Hepatocyte (in vitro differentiated cells): ENCODE results near the gene TMCC3. TPM values are rescaled to one million over a fixed set of nuclear protein-coding genes. Genes with fewer than 3 reads are reported as not detected.
A peak's percentile ranks its signal among the peaks of the same experiment; 100 is the strongest.
"Not testable (repeated sequence)": the region's sequence is repeated elsewhere in the genome, so short reads cannot be mapped to it uniquely, and the experiment has no call there.

ENCODE experiments used
- DNase-seq: peaks from one replicate; pipeline ENCODE4 v3.0.0-alpha.2; 2016; ENCODE audit warnings: low spot score
- H2AFZ ChIP-seq: fragments of 200-600 bp; sonication (generic); 2 replicates; pipeline ENCODE4 v1.6.0; 2016; ENCODE audit warnings: antibody characterized with exemption, mild to moderate bottlenecking
- H3K27ac ChIP-seq: fragments of 200-600 bp; sonication (generic); 2 replicates; pipeline ENCODE4 v1.5.1; 2016; ENCODE audit warnings: mild to moderate bottlenecking
- H3K27me3 ChIP-seq: fragments of 200-600 bp; sonication (generic); 2 replicates; pipeline ENCODE4 v1.6.1; 2016
- H3K36me3 ChIP-seq: fragments of 200-600 bp; sonication (generic); replicated peaks from 2 replicates; pipeline ENCODE4 v1.5.1; 2016; ENCODE audit warnings: low read depth; ENCODE audit not compliant: insufficient read depth
- H3K4me1 ChIP-seq: fragments of 200-600 bp; sonication (generic); 2 replicates; pipeline ENCODE4 v1.5.1; 2016; ENCODE audit warnings: mild to moderate bottlenecking, moderate library complexity; ENCODE audit not compliant: insufficient read depth
- H3K4me2 ChIP-seq: fragments of 200-600 bp; sonication (generic); 2 replicates; pipeline ENCODE4 v1.6.0; 2016
- H3K4me3 ChIP-seq: fragments of 200-600 bp; sonication (generic); 2 replicates; pipeline ENCODE4 v1.5.1; 2016; ENCODE audit warnings: mild to moderate bottlenecking
- H3K79me2 ChIP-seq: fragments of 200-600 bp; sonication (generic); 2 replicates; pipeline ENCODE4 v1.6.0; 2017; ENCODE audit warnings: mild to moderate bottlenecking
- H3K9me2 ChIP-seq: fragments of 200-600 bp; sonication (generic); replicated peaks from 2 replicates; pipeline ENCODE4 v1.6.0; 2017; ENCODE audit warnings: mild to moderate bottlenecking; ENCODE audit not compliant: insufficient read depth
- H3K9me3 ChIP-seq: fragments of 200-600 bp; sonication (generic); 2 replicates; pipeline ENCODE4 v1.5.1; 2016; ENCODE audit warnings: low read depth, mild to moderate bottlenecking
- H4K20me1 ChIP-seq: fragments of 200-600 bp; sonication (generic); 2 replicates; pipeline ENCODE4 v1.6.0; 2016; ENCODE audit warnings: mild to moderate bottlenecking; ENCODE audit not compliant: insufficient read depth, poor library complexity, severe bottlenecking
- CTCF ChIP-seq: fragments of 200-600 bp; sonication (generic); IDR thresholded peaks from 2 replicates; pipeline ENCODE4 v1.5.1; 2016; ENCODE audit warnings: antibody characterized with exemption, mild to moderate bottlenecking; ENCODE audit not compliant: poor library complexity
- EZH2 ChIP-seq: fragments of 200-600 bp; sonication (generic); IDR thresholded peaks from 2 replicates; pipeline ENCODE4 v1.6.1; 2016; ENCODE audit warnings: antibody characterized with exemption, mild to moderate bottlenecking, borderline replicate concordance
- EZH2phosphoT487 ChIP-seq: fragments of 200-600 bp; sonication (generic); IDR thresholded peaks from one replicate; pipeline ENCODE4 v1.6.1; 2018; ENCODE audit warnings: antibody characterized with exemption, mild to moderate bottlenecking, low read depth, moderate library complexity; ENCODE audit not compliant: unreplicated experiment, severe bottlenecking
- WGBS: methylation state at CpG from one replicate; pipeline ENCODE4 v1.1.6; 2016; ENCODE audit warnings: low lambda C conversion rate; ENCODE audit errors: missing lambda C conversion rate; 5-methylcytosine and 5-hydroxymethylcytosine counted together
- polyA plus RNA-seq: library from polyadenylated mRNA; unstranded; fragments of >200 nt; fragmentation: Nextera tagmentation; extraction: Ambion mirVana; gene quantifications from 2 replicates; pipeline ENCODE4 v1.2.1, GENCODE V29; 2016
- total RNA-seq: library from RNA; depleted of rRNA; stranded (reverse); fragments of >200 nt; gene quantifications from 2 replicates; pipeline ENCODE4 v1.2.3, GENCODE V29; 2014

TMCC3 gene
- total and polyA plus RNA-seq, 2 experiments from 2014 or later, result 4.0 to 7.8 TPM

GRCh38 chr12:94550964-94551363 lies 99.4 kb downstream of the TMCC3 start:
- Histone ChIP-seq H2AFZ (no peak overlapping the region), H3K9me3 (no peaks in the 10 kb centered on the region), H3K27me3 (no peaks in the 10 kb centered on the region), H3K27ac (no peak overlapping the region), H3K4me3 (no peak overlapping the region), H3K9me2 (no peaks in the 10 kb centered on the region), H3K79me2 (no peaks in the 10 kb centered on the region), H3K36me3 (no peaks in the 10 kb centered on the region), H4K20me1 (no peaks in the 10 kb centered on the region), H3K4me1 (no peaks in the 10 kb centered on the region), H3K4me2 (no peak overlapping the region)
- no peak for TF ChIP-seq CTCF
- TF ChIP-seq EZH2, result no peak
- TF ChIP-seq EZH2phosphoT487, result no peak
- 96% methylated on average over 5 of the region's 5 CpGs for WGBS
- no peak for DNase-seq

GRCh38 chr12:94548833-94549232 lies 101.5 kb downstream of the TMCC3 start:
- H3K4me2 ChIP-seq, H2AFZ ChIP-seq, H3K27ac ChIP-seq, H3K9me3 ChIP-seq, H4K20me1 ChIP-seq, H3K36me3 ChIP-seq, H3K4me3 ChIP-seq, H3K79me2 ChIP-seq, DNase-seq, H3K9me2 ChIP-seq, H3K4me1 ChIP-seq, H3K27me3 ChIP-seq: not testable (repeated sequence)
- WGBS, result 80% methylated on average over 5 of the region's 5 CpGs

GRCh38 chr12:94545935-94546771 lies 104.2 kb downstream of the TMCC3 start:
- no peak overlapping the region for H3K27ac ChIP-seq
- H3K9me2 ChIP-seq, result no peaks in the 10 kb centered on the region
- peak; percentile 82 for DNase-seq
- no peaks in the 10 kb centered on the region for H3K36me3 ChIP-seq
- no peaks in the 10 kb centered on the region for H3K27me3 ChIP-seq
- H3K79me2 ChIP-seq, result no peaks in the 10 kb centered on the region
- no peaks in the 10 kb centered on the region for H4K20me1 ChIP-seq
- no peaks in the 10 kb centered on the region for H3K9me3 ChIP-seq
- H2AFZ ChIP-seq, result peak overlapping the region; percentile 7
- TF ChIP-seq CTCF (peak; percentile 72), EZH2phosphoT487 (no peak), EZH2 (no peak)
- H3K4me1 ChIP-seq, result no peaks in the 10 kb centered on the region
- peak overlapping the region; percentile 25 for H3K4me2 ChIP-seq
- no peak overlapping the region for H3K4me3 ChIP-seq
- 61% methylated on average over 17 of the region's 17 CpGs for WGBS

- Histone ChIP-seq H3K27ac (no peak overlapping the region), H3K27me3 (no peaks in the 10 kb centered on the region), H3K4me3 (no peak overlapping the region), H3K4me2 (no peak overlapping the region), H3K4me1 (no peaks in the 10 kb centered on the region), H3K9me3 (no peaks in the 10 kb centered on the region), H3K79me2 (no peaks in the 10 kb centered on the region), H3K36me3 (no peaks in the 10 kb centered on the region), H3K9me2 (no peaks in the 10 kb centered on the region), H4K20me1 (no peaks in the 10 kb centered on the region), H2AFZ (no peak overlapping the region)
- WGBS, result 94% methylated on average over 4 of the region's 4 CpGs
- no peak for TF ChIP-seq EZH2
- no peak for DNase-seq
Measured at GRCh38 chr12:94544355-94544754, 106.0 kb downstream of the TMCC3 start.
